Measurements from ENCODE around the gene PRPF19. TPM values are rescaled to one million over a fixed set of nuclear protein-coding genes. Genes with fewer than 3 reads are reported as not detected.
A peak's percentile ranks its signal among the peaks of the same experiment; 100 is the strongest.

PRPF19 gene
- total RNA-seq, 1 experiment from 2014 or later, result 109 TPM

- Histone ChIP-seq H3K9me3 (replicated peaks) (no peaks in the 10 kb centered on the region), H3K4me3 (no peak overlapping the region), H3K27me3 (replicated peaks) (no peaks in the 10 kb centered on the region), H3K4me1 (replicated peaks) (peaks cover 2% of the 10 kb centered on the region; the same call in 1 of the 2 replicates), H3K27ac (no peak overlapping the region), H3K36me3 (peaks cover 56% of the 10 kb centered on the region)
- no peak for DNase-seq (ENCODE audit: low read depth in 1 of 2, low spot score in 2 of 2)
Observed at GRCh38 chr11:60944490-60945294, 38.3 kb upstream of the PRPF19 start.

GRCh38 chr11:60942970-60943565 is 36.7 kb upstream of the PRPF19 start:
- Histone ChIP-seq H3K27ac (no peak overlapping the region), H3K9me3 (replicated peaks) (no peaks in the 10 kb centered on the region), H3K4me1 (replicated peaks) (no peaks in the 10 kb centered on the region), H3K27me3 (replicated peaks) (no peaks in the 10 kb centered on the region), H3K36me3 (peaks cover 62% of the 10 kb centered on the region), H3K4me3 (no peak overlapping the region)
- DNase-seq (ENCODE audit: low read depth in 1 of 2, low spot score in 2 of 2), result no peak

- no peak for DNase-seq (ENCODE audit: low read depth in 1 of 2, low spot score in 2 of 2)
- H3K36me3 ChIP-seq, result peaks cover 65% of the 10 kb centered on the region
- no peaks in the 10 kb centered on the region for H3K4me1 ChIP-seq (replicated peaks)
- no peak overlapping the region for H3K4me3 ChIP-seq
- H3K9me3 ChIP-seq (replicated peaks), result no peaks in the 10 kb centered on the region
- H3K27me3 ChIP-seq (replicated peaks), result no peaks in the 10 kb centered on the region
- H3K27ac ChIP-seq, result no peak overlapping the region
Observed at GRCh38 chr11:60942219-60942618, 35.8 kb upstream of the PRPF19 start.

GRCh38 chr11:60941371-60942119 is 35.2 kb upstream of the PRPF19 start:
- Histone ChIP-seq H3K9me3 (replicated peaks) (no peaks in the 10 kb centered on the region), H3K4me1 (replicated peaks) (no peaks in the 10 kb centered on the region)

GRCh38 chr11:60939855-60940254 is 33.5 kb upstream of the PRPF19 start:
- Histone ChIP-seq H3K4me3 (no peak overlapping the region), H3K4me1 (replicated peaks) (no peaks in the 10 kb centered on the region), H3K9me3 (replicated peaks) (no peaks in the 10 kb centered on the region), H3K36me3 (peaks cover 68% of the 10 kb centered on the region), H3K27me3 (replicated peaks) (no peaks in the 10 kb centered on the region), H3K27ac (no peak overlapping the region)
- no peak for DNase-seq (ENCODE audit: low read depth in 1 of 2, low spot score in 2 of 2)

More at GRCh38 chr11:60941371-60942119, 35.2 kb upstream of the PRPF19 start:
- no peak for DNase-seq (ENCODE audit: low read depth in 1 of 2, low spot score in 2 of 2)
- H3K36me3 ChIP-seq, result peaks cover 70% of the 10 kb centered on the region
- no peaks in the 10 kb centered on the region for H3K27me3 ChIP-seq (replicated peaks)
- H3K4me3 ChIP-seq, result no peak overlapping the region
- no peak overlapping the region for H3K27ac ChIP-seq

- Histone ChIP-seq H3K27me3 (replicated peaks) (no peaks in the 10 kb centered on the region), H3K36me3 (peaks cover 66% of the 10 kb centered on the region), H3K27ac (no peak overlapping the region), H3K4me1 (replicated peaks) (no peaks in the 10 kb centered on the region), H3K9me3 (replicated peaks) (no peaks in the 10 kb centered on the region), H3K4me3 (no peak overlapping the region)
- no peak for DNase-seq (ENCODE audit: low read depth in 1 of 2, low spot score in 2 of 2)
Observed at GRCh38 chr11:60939301-60939700, 32.9 kb upstream of the PRPF19 start.

GRCh38 chr11:60938500-60938899 is 32.1 kb upstream of the PRPF19 start:
- Histone ChIP-seq H3K4me3 (no peak overlapping the region), H3K27ac (no peak overlapping the region)
- DNase-seq (ENCODE audit: low read depth in 1 of 2, low spot score in 2 of 2), result no peak

GRCh38 chr11:60937811-60938210 is 31.4 kb upstream of the PRPF19 start:
- Histone ChIP-seq H3K36me3 (peaks cover 59% of the 10 kb centered on the region), H3K27me3 (replicated peaks) (no peaks in the 10 kb centered on the region), H3K27ac (no peak overlapping the region), H3K9me3 (replicated peaks) (no peaks in the 10 kb centered on the region), H3K4me1 (replicated peaks) (no peaks in the 10 kb centered on the region), H3K4me3 (no peak overlapping the region)
- no peak for DNase-seq (ENCODE audit: low read depth in 1 of 2, low spot score in 2 of 2)

More at GRCh38 chr11:60938500-60938899, 32.1 kb upstream of the PRPF19 start:
- no peaks in the 10 kb centered on the region for H3K4me1 ChIP-seq (replicated peaks)
- H3K36me3 ChIP-seq, result peaks cover 64% of the 10 kb centered on the region
- no peaks in the 10 kb centered on the region for H3K9me3 ChIP-seq (replicated peaks)
- H3K27me3 ChIP-seq (replicated peaks), result no peaks in the 10 kb centered on the region

GRCh38 chr11:60937144-60937527 is 30.8 kb upstream of the PRPF19 start:
- no peak for DNase-seq (ENCODE audit: low read depth in 1 of 2, low spot score in 2 of 2)
- H3K27ac ChIP-seq, result no peak overlapping the region
- H3K27me3 ChIP-seq (replicated peaks), result no peaks in the 10 kb centered on the region
- H3K4me3 ChIP-seq, result no peak overlapping the region
- no peaks in the 10 kb centered on the region for H3K9me3 ChIP-seq (replicated peaks)
- peaks cover 54% of the 10 kb centered on the region for H3K36me3 ChIP-seq
- no peaks in the 10 kb centered on the region for H3K4me1 ChIP-seq (replicated peaks)

GRCh38 chr11:60936467-60937143 is 30.2 kb upstream of the PRPF19 start:
- no peaks in the 10 kb centered on the region for H3K4me1 ChIP-seq (replicated peaks)
- peaks cover 54% of the 10 kb centered on the region for H3K36me3 ChIP-seq
- H3K27me3 ChIP-seq (replicated peaks), result no peaks in the 10 kb centered on the region
- DNase-seq (ENCODE audit: low read depth in 1 of 2, low spot score in 2 of 2), result no peak
- H3K4me3 ChIP-seq, result no peak overlapping the region
- no peaks in the 10 kb centered on the region for H3K9me3 ChIP-seq (replicated peaks)
- H3K27ac ChIP-seq, result no peak overlapping the region

- no peaks in the 10 kb centered on the region for H3K9me3 ChIP-seq (replicated peaks)
- peaks cover 52% of the 10 kb centered on the region for H3K36me3 ChIP-seq
- H3K4me3 ChIP-seq, result no peak overlapping the region
- no peak overlapping the region for H3K27ac ChIP-seq
- no peaks in the 10 kb centered on the region for H3K4me1 ChIP-seq (replicated peaks)
- H3K27me3 ChIP-seq (replicated peaks), result no peaks in the 10 kb centered on the region
- DNase-seq (ENCODE audit: low read depth in 1 of 2, low spot score in 2 of 2), result no peak
Observed at GRCh38 chr11:60935676-60936442, 29.5 kb upstream of the PRPF19 start.

- peak in 1 of 2 experiments; percentile 46 for DNase-seq (ENCODE audit: low read depth in 1 of 2, low spot score in 2 of 2)
- Histone ChIP-seq H3K4me1 (replicated peaks) (no peaks in the 10 kb centered on the region), H3K27ac (no peak overlapping the region), H3K9me3 (replicated peaks) (no peaks in the 10 kb centered on the region), H3K4me3 (no peak overlapping the region), H3K36me3 (peaks cover 49% of the 10 kb centered on the region), H3K27me3 (replicated peaks) (no peaks in the 10 kb centered on the region)
Observed at GRCh38 chr11:60934790-60935605, 28.6 kb upstream of the PRPF19 start.

Data from SJSA1 (cell line).